NCI-H82 treated with DMSO at 0.1 percent for 48 hours (cell line): ENCODE results near the gene TMEM245.

Experiments used
- DNase-seq: peaks from one replicate; lab custom pipeline; 2025; ENCODE audit not compliant: unreplicated experiment; lab: John Stamatoyannopoulos, UW

Gene TMEM245

DNA sequence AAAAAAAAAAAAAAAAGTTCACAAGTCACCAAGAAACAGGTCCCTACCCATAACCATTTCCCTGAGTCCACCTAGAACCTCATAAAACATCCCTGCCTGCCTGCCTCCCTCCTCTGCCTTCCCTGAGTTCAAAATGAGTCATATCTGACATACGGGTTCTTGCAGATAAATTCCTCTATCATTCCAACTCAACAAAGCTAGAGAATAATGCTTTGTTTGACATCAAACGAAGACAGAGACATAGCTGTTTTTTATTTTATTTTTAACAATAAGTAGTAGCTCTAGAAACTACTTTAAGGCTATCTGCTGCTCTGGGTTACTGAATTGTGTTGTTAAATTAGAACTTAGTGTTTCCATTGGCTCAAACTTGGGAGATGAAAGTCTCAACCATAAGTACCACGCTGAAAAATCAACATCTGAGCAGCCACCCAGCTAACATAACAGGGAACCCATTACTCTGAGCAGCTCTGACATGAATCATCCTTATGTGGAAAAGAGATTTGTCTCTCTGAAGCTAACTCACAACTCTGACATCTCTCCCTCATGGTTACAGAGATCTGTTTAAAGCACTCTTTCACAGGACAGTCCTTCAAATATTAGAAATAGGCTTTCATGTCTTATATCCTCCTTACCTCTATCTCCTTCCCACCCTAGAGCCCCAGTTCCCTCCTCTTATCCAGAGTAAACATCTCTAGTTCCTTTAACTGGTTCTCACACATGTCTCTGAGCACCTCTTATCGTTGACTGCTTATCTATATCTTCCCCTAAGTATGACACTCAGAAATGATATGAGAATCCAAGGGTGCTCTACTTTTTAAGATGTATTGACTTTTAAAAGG, 12.1 kb downstream of the TMEM245 start:
- DNase-seq, result no peak

DNA sequence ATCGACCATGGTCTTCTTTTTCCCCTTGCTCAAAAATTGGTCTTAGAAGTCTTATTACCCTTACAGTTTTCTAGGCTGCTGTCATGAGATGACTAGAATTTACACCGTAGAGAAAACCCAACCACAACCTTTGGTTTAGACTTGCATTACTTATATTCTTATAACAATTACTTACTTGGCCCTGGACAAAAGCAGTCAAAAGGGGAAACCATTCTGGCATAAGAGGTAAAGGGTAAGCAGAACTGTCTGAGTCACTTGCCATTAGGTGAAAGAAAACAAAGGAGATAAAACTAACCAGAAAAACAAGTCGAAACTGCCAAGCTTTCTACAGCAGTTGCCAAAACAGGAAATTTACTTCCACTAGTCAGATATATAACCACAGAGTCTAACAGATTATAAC, 17.9 kb downstream of the TMEM245 start:
- DNase-seq, result no peak

DNA sequence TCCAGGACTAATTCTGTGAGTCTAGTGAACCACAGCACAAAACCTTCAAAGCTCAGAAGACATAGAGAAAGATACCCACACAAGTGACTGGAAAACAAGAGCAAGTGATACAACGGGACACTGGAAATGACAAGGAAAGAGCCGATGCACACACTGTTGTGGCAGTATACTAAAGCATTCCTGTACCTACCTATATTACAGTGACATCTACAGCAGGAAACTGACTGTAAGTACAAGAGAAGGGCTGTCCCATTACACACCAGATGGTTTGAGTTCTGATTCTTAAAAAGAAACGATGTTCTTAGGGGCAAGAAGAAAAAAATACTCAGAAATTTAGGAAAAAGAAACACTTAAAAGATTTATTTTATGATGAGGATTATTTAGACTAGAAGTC, 18.5 kb downstream of the TMEM245 start:
- DNase-seq, result no peak

DNA sequence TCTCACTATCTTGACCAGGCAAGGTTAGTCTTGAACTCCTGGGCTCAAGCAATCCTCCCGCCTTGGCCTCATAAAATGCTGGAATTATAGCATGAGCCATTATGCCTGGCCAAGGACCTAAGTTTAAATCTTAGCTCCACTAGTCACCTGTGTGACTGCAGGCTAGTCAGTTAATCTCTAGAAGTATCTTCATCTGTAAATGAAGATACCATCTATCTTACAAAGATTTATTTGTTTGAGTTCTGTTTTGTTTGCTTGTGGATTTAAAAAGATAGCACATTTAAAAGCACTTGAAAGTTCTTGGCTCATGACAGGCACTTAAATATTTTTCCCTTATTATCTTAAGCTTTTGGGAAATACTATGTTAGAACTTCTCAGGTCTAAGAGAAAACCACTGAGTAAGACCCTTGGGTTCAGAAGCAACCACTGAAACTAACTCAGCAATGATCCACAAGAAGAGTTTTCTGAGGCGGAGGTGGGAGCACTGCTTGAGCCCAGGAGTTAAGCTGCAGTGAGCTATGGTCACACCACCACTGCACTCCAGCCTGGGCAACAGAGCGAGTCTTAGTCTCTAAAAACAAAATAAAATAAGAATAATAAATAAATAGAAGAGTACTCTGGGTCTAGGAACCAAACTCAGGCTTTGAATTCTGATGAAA, 19.1 kb downstream of the TMEM245 start:
- no peak for DNase-seq

DNA sequence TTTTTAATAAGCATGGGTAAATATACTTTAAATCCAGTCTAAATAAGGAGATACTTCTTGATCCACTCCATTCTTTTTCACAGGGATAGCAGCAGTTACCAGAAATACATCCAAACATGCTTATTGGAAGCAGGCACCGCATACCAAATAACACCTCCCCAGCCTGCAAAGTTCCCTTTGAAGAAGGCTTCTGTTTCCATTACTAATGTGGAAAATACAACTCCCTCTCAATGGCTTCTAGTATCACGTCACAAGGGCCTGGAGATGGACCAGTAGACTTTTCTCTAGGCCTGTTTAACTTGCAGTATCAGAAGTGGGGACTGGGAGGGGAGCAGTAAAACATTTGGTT, 20.8 kb downstream of the TMEM245 start:
- no peak for DNase-seq

DNA sequence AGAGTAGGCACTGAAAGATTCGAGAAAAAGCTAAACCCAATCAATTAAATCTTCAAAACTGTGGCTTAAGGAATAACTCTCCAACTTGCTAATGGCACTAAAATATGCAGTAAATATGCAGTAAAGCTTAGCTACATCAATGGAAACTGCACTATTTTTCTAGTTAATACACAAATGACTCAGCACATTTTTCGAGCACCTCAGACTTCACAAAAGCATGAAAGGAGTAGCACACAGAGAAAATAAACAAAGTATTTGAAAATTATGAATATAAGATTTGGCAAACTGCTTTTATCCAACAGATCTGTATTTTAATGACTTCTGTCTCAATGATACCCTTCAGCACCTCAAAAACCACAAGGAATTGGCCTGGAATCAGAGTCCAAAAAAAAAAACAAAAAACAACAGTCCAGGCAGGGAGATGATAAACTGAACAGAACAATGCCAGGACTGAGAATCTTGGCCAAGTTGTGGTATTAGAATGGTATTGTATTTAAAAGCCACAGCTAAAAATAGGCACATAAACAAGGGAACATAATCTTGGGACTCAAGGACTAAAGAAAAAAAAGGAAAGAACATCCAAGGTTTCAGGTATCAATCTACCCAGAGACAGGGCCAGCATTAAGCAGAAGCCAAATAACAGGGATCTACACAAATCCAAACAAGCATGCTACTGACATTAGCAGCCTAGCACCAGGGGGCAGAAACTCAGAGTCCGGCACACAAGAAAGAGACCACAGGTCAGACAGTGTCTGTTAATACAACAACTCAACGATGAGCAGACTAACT, 21.4 kb downstream of the TMEM245 start:
- DNase-seq, result no peak

DNA sequence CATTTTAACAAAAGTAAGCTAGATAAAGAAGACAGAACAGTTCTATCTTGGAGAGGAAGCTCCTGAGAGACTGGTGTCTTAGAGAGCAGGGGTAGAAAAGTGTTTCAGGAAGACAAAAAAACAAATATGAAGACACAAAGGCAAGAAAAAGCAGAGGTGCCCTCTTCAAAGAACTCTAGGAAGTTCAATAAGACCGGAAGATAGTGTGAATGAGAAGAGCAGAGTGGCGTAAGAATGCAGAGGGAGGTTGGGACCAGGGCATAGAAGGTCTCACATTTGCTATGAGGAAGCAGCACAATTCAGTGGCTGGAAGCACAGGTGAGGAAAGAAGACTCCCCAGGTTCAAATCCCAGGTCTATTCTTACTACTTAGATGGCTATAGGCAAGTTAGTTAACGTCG, 22.6 kb downstream of the TMEM245 start:
- DNase-seq, result no peak

DNA sequence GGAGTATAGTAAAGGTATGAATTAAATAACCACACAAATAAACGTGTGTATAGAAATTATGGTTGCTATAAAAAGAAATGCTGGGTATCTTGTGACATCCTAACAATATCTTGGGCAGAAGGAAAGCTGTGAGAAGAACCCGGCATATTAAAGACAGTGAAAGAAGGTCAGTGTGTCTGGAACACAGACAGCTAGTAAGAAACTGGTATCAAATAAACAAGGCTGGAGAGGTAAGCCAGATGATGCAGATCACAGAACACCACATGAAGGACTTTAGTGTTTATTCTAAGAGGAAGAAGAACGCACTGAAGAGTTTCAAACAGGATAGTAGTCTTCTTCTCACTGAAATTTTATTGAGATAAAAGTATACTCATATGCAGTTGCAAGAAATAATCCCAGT, 24.4 kb downstream of the TMEM245 start:
- DNase-seq, result no peak

DNA sequence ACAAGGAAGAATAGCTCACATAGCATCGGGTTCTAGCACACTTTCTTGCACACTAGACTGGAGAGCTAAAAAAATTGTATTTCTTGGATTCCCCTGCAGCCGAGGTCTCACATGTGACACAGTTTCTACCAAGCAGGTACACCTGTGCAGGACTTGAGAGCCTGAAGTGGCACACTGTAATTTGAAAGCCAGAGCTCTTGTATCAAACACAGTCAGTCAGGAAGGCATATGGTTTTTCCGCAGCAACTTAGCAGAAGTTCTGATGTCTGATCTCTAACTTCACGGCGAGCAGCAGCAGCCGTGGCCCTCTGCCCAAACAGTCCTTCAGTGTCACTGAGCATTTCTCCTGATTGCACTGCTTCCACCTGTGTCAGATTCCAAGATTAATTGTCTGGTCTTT, 25.5 kb downstream of the TMEM245 start:
- DNase-seq, result no peak

DNA sequence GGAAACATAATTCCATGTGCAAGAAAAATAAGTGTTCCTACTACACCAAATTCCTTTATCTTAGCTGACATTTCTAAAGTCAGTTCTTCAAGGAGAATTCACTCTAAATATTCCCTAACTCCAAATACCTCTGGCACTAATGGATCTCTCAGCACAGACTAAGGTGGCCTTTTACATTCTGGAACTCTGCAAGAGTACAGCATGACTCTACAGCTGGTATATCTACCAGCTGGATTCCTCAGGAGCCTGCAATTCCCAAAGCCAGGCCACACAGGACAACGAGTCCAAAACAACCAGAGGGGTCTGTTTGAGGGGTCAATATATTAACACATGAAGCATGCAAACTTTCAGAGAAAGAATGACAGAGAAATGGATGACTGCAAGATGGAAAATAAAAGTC, 27.2 kb downstream of the TMEM245 start:
- no peak for DNase-seq

DNA sequence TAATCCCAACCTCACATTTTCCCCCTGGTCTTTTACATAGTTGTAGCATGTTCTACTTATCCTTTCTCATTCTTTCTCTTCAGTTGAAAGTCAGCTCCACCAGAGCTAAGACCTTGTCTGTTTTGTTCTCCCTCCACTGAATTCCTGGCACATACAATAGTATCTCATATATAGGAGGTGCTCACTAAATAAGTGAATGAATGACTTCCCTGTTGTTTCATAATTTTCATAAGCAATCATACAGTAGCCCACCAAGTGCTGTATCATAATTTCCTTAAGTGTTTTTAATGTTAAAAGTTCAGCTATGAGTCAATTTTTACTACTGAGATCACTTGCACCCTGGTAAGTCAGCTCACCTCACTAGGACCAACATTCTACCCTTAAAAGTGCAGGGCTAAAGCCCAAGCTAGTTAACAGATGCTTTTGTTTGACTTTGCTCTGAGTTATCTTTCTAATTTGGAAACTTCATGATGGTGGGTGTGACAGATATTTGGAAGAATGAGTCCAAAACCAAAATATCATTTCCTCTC, 27.6 kb downstream of the TMEM245 start:
- DNase-seq, result no peak

DNA sequence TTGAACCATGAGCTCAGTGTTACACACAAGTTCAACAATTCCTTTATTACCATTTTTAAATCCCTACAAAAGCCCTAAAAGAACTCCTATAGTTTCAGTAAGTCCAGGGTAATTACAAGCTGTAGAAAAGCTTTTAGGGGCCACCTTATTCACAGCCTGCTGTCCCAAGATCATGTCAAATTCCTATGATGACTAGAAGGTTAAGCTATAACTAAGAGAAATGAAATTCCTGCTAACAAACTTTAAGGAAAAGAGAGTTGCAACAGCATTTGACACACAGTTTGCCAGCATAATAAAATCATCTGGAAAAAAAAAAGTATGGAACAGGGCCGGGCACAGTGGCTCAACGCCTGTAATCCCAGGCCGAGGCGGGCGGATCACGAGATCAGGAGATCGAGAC, 31.5 kb downstream of the TMEM245 start:
- DNase-seq, result no peak

DNA sequence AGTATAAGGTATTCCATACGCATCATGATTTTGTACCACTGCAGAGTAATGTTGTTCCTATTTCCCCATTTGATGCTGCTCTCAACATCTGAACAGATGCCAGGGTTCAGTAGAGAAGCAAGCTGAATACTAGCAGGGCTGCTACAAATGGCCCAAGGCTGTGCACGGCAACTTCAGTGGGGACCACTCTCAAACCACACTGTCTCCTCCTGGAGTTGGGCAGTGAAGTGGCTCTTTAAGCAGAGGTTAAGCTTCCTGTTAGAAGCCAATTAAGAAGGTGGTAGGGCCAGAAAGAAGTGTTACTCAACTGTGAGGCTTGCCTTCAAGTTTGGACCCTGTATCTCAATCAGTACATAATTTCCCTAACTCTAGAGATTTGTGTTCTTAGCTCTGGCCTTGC, 32.0 kb downstream of the TMEM245 start:
- DNase-seq, result no peak

DNA sequence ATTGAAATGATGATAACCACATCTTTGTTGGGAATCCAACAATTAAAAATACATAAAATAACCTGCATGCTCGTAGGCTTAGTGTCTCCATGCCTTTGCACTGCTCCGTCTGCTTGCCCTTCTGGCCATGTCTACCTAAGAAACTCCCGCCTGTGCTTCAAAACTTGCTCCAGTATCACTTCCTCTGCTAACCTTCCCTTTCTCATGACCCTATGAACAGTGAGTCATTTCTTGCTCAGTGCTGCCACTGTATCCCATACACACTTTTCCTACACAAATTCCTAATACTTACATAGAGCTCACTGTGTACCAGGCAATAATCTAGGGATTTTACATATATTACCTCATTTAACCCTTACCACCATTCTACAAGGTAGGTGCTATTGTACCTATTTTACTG, 33.5 kb downstream of the TMEM245 start:
- no peak for DNase-seq

DNA sequence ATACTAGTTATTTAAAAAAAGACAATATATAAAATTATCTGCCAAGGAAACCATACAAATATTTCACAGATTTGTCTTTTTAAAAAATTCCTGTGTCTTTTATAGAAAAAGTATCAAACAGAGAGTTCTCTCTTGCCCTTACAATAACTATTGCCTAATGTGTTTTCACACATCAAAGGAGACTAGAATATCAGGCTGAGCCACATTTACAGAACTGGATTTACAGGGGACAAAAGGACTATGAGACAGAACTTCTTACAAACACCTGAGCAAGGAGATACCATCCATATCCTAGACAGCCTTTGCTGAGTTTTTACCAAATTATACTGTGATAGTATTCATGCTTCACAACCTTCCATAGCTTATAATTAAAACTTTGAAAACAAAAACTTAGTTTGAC, 34.2 kb downstream of the TMEM245 start:
- no peak for DNase-seq

DNA sequence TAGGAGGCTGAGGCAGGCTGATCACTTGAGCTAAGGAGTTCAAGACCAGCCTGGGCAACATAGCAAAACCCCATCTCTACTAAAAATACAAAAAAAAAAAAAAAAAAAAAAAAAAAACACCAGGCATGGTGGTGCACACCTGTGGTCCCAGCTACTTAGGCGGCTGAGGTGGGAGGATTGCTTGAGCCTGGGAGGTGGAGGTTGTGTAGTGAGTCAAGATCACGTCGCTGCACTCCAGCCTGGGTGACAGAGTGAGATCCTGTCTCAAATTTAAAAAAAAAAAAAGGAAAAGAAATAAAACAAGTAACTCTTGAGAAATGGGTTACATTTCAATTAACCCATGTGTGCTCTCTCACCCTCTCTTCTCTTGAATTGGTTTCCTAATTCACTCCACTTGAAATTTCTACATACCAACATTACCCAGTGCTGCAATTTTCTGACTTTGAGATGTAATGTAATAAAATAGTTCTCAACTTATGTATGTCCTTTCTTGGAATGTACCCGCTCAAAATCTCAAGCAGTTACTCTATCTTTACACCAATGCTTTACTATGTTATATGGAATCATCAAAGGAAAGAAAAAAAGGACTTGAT, 35.8 kb downstream of the TMEM245 start:
- DNase-seq, result no peak

DNA sequence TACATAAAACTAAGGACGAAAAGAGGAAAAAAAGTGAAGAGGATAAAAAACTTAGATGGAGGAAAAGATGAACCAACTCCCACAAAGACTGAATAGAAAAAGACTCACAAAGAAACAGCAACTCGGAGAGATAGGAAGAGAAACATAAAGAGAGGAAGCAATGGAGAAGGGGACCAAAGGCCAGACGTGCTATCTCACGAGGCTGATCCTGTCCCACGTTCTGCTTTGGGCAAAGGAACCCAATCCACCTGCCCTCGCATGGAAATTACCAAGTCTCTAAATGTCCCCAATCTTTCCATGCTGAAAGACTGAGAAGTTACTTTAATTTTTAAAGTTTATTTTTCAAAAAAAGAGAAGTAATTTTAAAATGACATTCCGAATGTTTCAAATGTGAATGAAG, 36.6 kb downstream of the TMEM245 start:
- no peak for DNase-seq

DNA sequence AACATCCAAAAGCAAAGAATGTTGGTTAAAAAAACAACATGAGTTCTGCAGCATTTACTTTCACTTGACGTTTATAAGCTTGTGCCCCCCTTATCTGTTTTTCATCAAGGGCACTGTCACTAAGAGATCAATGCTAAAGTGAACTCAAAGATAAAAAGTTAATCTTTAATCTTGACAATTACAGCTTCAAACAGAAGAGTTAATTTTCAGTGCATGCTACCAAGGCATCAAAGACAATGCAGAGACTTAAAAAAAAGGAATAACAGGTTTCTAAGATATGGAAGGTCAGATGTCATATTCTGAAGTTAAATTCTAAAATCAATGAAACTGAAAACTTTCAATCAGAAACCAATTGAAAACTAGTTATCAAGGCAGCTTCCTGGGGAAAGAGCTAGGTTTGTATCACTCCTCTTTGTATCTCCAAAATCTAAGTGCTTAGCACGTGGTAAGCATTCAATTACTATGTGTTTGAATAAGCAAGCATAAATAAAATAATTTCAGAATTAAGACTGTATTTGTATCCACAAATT, 37.6 kb downstream of the TMEM245 start:
- no peak for DNase-seq

DNA sequence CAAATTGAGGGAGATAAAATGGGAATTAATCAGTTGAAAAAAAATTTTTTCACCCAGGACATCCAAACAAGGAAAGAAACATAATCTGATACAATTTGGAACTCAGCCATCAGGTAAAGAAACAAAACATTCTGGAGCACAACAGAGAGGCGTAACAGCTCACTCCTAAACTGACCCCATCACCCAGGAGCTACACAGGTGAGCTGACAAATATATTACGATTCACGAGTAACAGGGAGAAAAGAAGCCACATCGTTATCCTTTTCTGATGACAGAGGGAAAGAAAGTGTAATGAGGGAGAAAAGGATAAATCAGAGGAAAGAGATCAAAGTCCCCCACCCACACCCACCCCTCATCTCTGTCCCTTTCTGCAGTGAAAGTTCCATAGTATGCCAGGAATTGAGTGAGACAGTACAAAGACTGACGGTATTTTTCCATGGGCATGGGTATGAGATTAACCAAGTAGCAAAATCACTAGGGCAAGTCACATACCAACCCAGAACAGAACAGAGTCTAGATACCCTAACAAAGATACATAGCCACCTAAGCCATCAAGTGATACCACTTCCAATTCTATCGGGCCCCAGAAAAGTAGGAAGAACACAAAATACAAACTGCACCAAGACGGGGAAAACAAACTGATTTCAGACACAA, 45.4 kb downstream of the TMEM245 start:
- DNase-seq, result no peak

DNA sequence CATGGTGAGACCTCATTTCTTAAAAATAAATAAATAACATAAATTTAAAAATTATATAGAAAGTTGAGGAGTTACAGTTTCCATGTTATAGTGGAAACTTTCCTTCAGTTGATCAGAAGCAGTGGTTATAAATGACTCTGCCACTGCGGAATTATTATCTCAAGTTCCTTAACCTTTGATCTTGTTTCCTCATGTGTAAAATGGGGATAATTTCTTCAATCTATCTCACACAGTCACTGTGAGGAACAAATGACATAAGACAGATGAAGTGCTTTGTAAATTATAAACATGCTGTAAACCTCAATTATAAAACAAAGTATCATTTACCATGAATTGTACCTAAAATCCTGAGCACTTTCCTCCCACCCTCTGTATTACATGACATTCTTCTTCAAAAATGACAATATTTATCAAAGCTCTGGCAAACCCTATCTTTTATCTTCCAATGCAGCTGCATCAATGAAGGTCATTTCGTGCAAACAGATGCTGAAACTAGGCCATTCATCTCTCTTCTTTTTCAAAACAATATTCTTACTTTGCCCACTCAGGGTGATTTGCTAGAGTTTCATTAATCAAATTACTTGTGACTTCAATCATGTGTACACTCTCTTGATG, 46.8 kb downstream of the TMEM245 start:
- DNase-seq, result no peak
